GM23338 (cell line): ENCODE measurements around the gene ENTPD7. TPM values are rescaled to one million over a fixed set of nuclear protein-coding genes. Genes with fewer than 3 reads are reported as not detected.

ENCODE experiments used
- ATAC-seq: fragments of 200-7000 bp; cut with Tn5 transposase; 3 replicates; pipeline ENCODE4 v1.9.1; 2020
- DNase-seq: peaks from one replicate; pipeline ENCODE4 v3.0.0-alpha.2; 2015; ENCODE audit warnings: low spot score
- H2AFZ ChIP-seq: fragments of 200-600 bp; sonication (generic); 2 replicates; pipeline ENCODE4 v1.8.0; 2016; ENCODE audit warnings: antibody characterized with exemption, mild to moderate bottlenecking, moderate library complexity
- H3F3A ChIP-seq: fragments of 200-600 bp; sonication (generic); replicated peaks from 2 replicates; pipeline ENCODE4 v1.8.0; 2017; ENCODE audit warnings: antibody characterized with exemption, mixed run types, low read depth
- H3K27ac ChIP-seq: fragments of 200-600 bp; sonication (generic); 2 replicates; pipeline ENCODE4 v1.6.1; 2016; ENCODE audit warnings: low read depth
- H3K27me3 ChIP-seq: fragments of 200-600 bp; sonication (generic); 2 replicates; pipeline ENCODE4 v1.8.0; 2016; ENCODE audit warnings: mild to moderate bottlenecking, mixed run types, moderate library complexity; ENCODE audit not compliant: insufficient read depth
- H3K36me3 ChIP-seq: fragments of 200-600 bp; sonication (generic); 2 replicates; pipeline ENCODE4 v1.8.0; 2016; ENCODE audit warnings: mild to moderate bottlenecking; ENCODE audit not compliant: insufficient read depth
- H3K4me1 ChIP-seq: fragments of 200-600 bp; sonication (generic); 2 replicates; pipeline ENCODE4 v1.8.0; 2016; ENCODE audit warnings: mild to moderate bottlenecking, moderate library complexity; ENCODE audit not compliant: insufficient read depth
- H3K4me2 ChIP-seq: fragments of 200-600 bp; sonication (generic); 2 replicates; pipeline ENCODE4 v1.7.1; 2017; ENCODE audit warnings: mixed run types
- H3K4me3 ChIP-seq: fragments of 200-600 bp; sonication (generic); 2 replicates; pipeline ENCODE4 v1.6.1; 2016; ENCODE audit warnings: mixed run types
- H3K79me2 ChIP-seq: fragments of 200-600 bp; sonication (generic); replicated peaks from 2 replicates; pipeline ENCODE4 v1.8.0; 2017; ENCODE audit warnings: mild to moderate bottlenecking; ENCODE audit not compliant: insufficient read depth
- H3K9me2 ChIP-seq: fragments of 200-600 bp; sonication (generic); 2 replicates; pipeline ENCODE4 v1.8.0; 2017; ENCODE audit not compliant: insufficient read depth
- H4K20me1 ChIP-seq: fragments of 200-600 bp; sonication (generic); replicated peaks from 2 replicates; pipeline ENCODE4 v1.8.0; 2017; ENCODE audit warnings: mild to moderate bottlenecking; ENCODE audit not compliant: insufficient read depth
- H3K27ac Mint-ChIP-seq: 2 replicates; pipeline ENCODE4 v1.8.0; 2020; ENCODE audit warnings: inconsistent platforms, mild to moderate bottlenecking, moderate library complexity, mixed read lengths
- H3K27me3 Mint-ChIP-seq: 3 replicates; pipeline ENCODE4 v1.8.0; 2022; ENCODE audit warnings: low read depth, mild to moderate bottlenecking, moderate library complexity, mixed read lengths, inconsistent platforms; ENCODE audit not compliant: insufficient read depth, poor library complexity
- H3K36me3 Mint-ChIP-seq: 3 replicates; pipeline ENCODE4 v1.8.0; 2021; ENCODE audit warnings: low read depth, mild to moderate bottlenecking, inconsistent platforms, moderate library complexity, mixed read lengths
- H3K4me1 Mint-ChIP-seq: 3 replicates; pipeline ENCODE4 v1.8.0; 2020; ENCODE audit warnings: mild to moderate bottlenecking, inconsistent platforms, mixed read lengths
- H3K4me3 Mint-ChIP-seq: 3 replicates; pipeline ENCODE4 v1.8.0; 2021; ENCODE audit warnings: moderate library complexity, mild to moderate bottlenecking, inconsistent platforms, mixed read lengths
- H3K9me3 Mint-ChIP-seq: 3 replicates; pipeline ENCODE4 v1.8.0; 2020; ENCODE audit warnings: moderate library complexity, mild to moderate bottlenecking, inconsistent platforms, mixed read lengths
- CREB1 ChIP-seq: fragments of 250-450 bp; sonication (Bioruptor Pico); IDR thresholded peaks from 2 replicates; pipeline ENCODE4 v1.5.0; 2020; ENCODE audit warnings: low read depth, mild to moderate bottlenecking, moderate library complexity
- EZH2 ChIP-seq: fragments of 200-600 bp; sonication (generic); IDR thresholded peaks from one replicate; pipeline ENCODE4 v1.8.0; 2017; ENCODE audit warnings: antibody characterized with exemption, mild to moderate bottlenecking, low read depth; ENCODE audit not compliant: unreplicated experiment
- EZH2phosphoT487 ChIP-seq: fragments of 200-600 bp; sonication (generic); IDR thresholded peaks from one replicate; pipeline ENCODE4 v1.8.1; 2018; ENCODE audit warnings: antibody characterized with exemption; ENCODE audit not compliant: unreplicated experiment
- JUNB ChIP-seq: IDR thresholded peaks from one replicate; pipeline ENCODE4 v1.6.1; 2016; ENCODE audit warnings: antibody characterized with exemption; ENCODE audit not compliant: unreplicated experiment
- NANOG ChIP-seq: IDR thresholded peaks from 2 replicates; pipeline ENCODE4 v1.6.1; 2016; ENCODE audit warnings: antibody characterized with exemption, borderline replicate concordance
- POLR2AphosphoS5 ChIP-seq: IDR thresholded peaks from 2 replicates; pipeline ENCODE4 v1.6.1; 2016; ENCODE audit warnings: antibody characterized with exemption, low read depth
- ZNF114 ChIP-seq: fragments of 250-450 bp; sonication (Bioruptor Pico); IDR thresholded peaks from 2 replicates; pipeline ENCODE4 v1.5.0; 2020; ENCODE audit warnings: mild to moderate bottlenecking, moderate library complexity
- ZNF331 ChIP-seq: fragments of 250-450 bp; sonication (Bioruptor Pico); IDR thresholded peaks from 2 replicates; pipeline ENCODE4 v1.5.0; 2020; ENCODE audit warnings: low read depth, mild to moderate bottlenecking, moderate library complexity
- polyA plus RNA-seq: library from polyadenylated mRNA; unstranded; fragments of >200 nt; fragmentation: Nextera tagmentation; extraction: Ambion mirVana; gene quantifications from 2 replicates; pipeline ENCODE4 v1.2.1, GENCODE V29; 2016
- total RNA-seq: library from RNA; depleted of rRNA; stranded (reverse); fragments of >200 nt; shearing (Covaris generic); gene quantifications from 2 replicates; pipeline ENCODE4 v1.2.3, GENCODE V29; 2014
- TF ChIP-seq, protein P1 (sequence below): fragments of 250-450 bp; sonication (Bioruptor Pico); IDR thresholded peaks from 2 replicates; pipeline ENCODE4 v1.5.0; 2020; ENCODE audit warnings: mild to moderate bottlenecking, moderate library complexity
- TF ChIP-seq, protein P2 (sequence below): IDR thresholded peaks from 2 replicates; pipeline ENCODE4 v1.6.1; 2016; ENCODE audit warnings: antibody characterized with exemption
- TF ChIP-seq, protein P3 (sequence below): IDR thresholded peaks from one replicate; pipeline ENCODE4 v1.6.1; 2018; ENCODE audit warnings: antibody characterized with exemption; ENCODE audit not compliant: unreplicated experiment
- TF ChIP-seq, protein P4 (sequence below), 2 experiments: fragments of 200-600 bp in 1 of 2; sonication (generic) in 1 of 2; conservative IDR thresholded peaks; 2 replicates each; pipeline versions ENCODE4 v1.5.1 to v1.6.1; 2016 to 2017; ENCODE audit warnings: antibody characterized with exemption in 2 of 2, low read depth in 2 of 2, mild to moderate bottlenecking in 2 of 2, moderate library complexity in 1 of 2

ENTPD7 gene
- total and polyA plus RNA-seq, 2 experiments from 2014 or later, result 1.7 to 12.6 TPM

GRCh38 chr10:99660662-99661376 lies 1.5 kb downstream of the ENTPD7 start (continued):
- TF ChIP-seq CREB1 (CRISPR knock-in tag), result no peak
- TF ChIP-seq POLR2AphosphoS5, result no peak
- TF ChIP-seq EZH2, result no peak
- no peak for TF ChIP-seq JUNB
- no peak for TF ChIP-seq ZNF331 (CRISPR knock-in tag)
- TF ChIP-seq NANOG, result no peak

GRCh38 chr10:99661377-99661763 lies 2.1 kb downstream of the ENTPD7 start:
- Mint-ChIP-seq H3K4me3 (no peak overlapping the region), H3K9me3 (no peaks in the 10 kb centered on the region), H3K36me3 (0 out of 3 replicates have a peak, but pooled peaks cover 3% of the 10 kb centered on the region), H3K27ac (no peak overlapping the region), H3K4me1 (peaks cover 13% of the 10 kb centered on the region), H3K27me3 (peaks cover 11% of the 10 kb centered on the region)
- Histone ChIP-seq H3K9me2 (no peaks in the 10 kb centered on the region), H3K27ac (no peak overlapping the region), H3K4me2 (no peak overlapping the region), H3K36me3 (no peaks in the 10 kb centered on the region), H4K20me1 (no peaks in the 10 kb centered on the region), H2AFZ (no peak overlapping the region), H3K27me3 (peaks cover 14% of the 10 kb centered on the region), H3F3A (no peaks in the 10 kb centered on the region), H3K4me3 (no peak overlapping the region), H3K79me2 (no peaks in the 10 kb centered on the region), H3K4me1 (peaks cover 3% of the 10 kb centered on the region; the same call in 1 of the 2 replicates)
- no peak for ATAC-seq
- DNase-seq, result no peak
- TF ChIP-seq ZNF331 (CRISPR knock-in tag), result no peak
- no peak for TF ChIP-seq EZH2
- no peak for TF ChIP-seq EZH2phosphoT487
- TF ChIP-seq, protein P1, sequence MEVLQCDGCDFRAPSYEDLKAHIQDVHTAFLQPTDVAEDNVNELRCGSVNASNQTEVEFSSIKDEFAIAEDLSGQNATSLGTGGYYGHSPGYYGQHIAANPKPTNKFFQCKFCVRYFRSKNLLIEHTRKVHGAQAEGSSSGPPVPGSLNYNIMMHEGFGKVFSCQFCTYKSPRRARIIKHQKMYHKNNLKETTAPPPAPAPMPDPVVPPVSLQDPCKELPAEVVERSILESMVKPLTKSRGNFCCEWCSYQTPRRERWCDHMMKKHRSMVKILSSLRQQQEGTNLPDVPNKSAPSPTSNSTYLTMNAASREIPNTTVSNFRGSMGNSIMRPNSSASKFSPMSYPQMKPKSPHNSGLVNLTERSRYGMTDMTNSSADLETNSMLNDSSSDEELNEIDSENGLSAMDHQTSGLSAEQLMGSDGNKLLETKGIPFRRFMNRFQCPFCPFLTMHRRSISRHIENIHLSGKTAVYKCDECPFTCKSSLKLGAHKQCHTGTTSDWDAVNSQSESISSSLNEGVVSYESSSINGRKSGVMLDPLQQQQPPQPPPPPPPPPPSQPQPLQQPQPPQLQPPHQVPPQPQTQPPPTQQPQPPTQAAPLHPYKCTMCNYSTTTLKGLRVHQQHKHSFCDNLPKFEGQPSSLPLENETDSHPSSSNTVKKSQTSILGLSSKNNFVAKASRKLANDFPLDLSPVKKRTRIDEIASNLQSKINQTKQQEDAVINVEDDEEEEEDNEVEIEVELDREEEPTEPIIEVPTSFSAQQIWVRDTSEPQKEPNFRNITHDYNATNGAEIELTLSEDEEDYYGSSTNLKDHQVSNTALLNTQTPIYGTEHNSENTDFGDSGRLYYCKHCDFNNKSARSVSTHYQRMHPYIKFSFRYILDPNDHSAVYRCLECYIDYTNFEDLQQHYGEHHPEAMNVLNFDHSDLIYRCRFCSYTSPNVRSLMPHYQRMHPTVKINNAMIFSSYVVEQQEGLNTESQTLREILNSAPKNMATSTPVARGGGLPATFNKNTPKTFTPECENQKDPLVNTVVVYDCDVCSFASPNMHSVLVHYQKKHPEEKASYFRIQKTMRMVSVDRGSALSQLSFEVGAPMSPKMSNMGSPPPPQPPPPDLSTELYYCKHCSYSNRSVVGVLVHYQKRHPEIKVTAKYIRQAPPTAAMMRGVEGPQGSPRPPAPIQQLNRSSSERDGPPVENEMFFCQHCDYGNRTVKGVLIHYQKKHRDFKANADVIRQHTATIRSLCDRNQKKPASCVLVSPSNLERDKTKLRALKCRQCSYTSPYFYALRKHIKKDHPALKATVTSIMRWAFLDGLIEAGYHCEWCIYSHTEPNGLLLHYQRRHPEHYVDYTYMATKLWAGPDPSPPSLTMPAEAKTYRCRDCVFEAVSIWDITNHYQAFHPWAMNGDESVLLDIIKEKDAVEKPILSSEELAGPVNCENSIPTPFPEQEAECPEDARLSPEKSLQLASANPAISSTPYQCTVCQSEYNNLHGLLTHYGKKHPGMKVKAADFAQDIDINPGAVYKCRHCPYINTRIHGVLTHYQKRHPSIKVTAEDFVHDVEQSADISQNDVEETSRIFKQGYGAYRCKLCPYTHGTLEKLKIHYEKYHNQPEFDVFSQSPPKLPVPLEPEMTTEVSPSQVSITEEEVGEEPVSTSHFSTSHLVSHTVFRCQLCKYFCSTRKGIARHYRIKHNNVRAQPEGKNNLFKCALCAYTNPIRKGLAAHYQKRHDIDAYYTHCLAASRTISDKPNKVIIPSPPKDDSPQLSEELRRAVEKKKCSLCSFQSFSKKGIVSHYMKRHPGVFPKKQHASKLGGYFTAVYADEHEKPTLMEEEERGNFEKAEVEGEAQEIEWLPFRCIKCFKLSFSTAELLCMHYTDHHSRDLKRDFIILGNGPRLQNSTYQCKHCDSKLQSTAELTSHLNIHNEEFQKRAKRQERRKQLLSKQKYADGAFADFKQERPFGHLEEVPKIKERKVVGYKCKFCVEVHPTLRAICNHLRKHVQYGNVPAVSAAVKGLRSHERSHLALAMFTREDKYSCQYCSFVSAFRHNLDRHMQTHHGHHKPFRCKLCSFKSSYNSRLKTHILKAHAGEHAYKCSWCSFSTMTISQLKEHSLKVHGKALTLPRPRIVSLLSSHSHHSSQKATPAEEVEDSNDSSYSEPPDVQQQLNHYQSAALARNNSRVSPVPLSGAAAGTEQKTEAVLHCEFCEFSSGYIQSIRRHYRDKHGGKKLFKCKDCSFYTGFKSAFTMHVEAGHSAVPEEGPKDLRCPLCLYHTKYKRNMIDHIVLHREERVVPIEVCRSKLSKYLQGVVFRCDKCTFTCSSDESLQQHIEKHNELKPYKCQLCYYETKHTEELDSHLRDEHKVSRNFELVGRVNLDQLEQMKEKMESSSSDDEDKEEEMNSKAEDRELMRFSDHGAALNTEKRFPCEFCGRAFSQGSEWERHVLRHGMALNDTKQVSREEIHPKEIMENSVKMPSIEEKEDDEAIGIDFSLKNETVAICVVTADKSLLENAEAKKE (CRISPR knock-in tag), result no peak
- TF ChIP-seq CREB1 (CRISPR knock-in tag), result no peak
- TF ChIP-seq NANOG, result no peak
- TF ChIP-seq, protein P2, sequence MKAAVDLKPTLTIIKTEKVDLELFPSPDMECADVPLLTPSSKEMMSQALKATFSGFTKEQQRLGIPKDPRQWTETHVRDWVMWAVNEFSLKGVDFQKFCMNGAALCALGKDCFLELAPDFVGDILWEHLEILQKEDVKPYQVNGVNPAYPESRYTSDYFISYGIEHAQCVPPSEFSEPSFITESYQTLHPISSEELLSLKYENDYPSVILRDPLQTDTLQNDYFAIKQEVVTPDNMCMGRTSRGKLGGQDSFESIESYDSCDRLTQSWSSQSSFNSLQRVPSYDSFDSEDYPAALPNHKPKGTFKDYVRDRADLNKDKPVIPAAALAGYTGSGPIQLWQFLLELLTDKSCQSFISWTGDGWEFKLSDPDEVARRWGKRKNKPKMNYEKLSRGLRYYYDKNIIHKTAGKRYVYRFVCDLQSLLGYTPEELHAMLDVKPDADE, result no peak
- no peak for TF ChIP-seq ZNF114 (CRISPR knock-in tag)
- TF ChIP-seq, protein P3, sequence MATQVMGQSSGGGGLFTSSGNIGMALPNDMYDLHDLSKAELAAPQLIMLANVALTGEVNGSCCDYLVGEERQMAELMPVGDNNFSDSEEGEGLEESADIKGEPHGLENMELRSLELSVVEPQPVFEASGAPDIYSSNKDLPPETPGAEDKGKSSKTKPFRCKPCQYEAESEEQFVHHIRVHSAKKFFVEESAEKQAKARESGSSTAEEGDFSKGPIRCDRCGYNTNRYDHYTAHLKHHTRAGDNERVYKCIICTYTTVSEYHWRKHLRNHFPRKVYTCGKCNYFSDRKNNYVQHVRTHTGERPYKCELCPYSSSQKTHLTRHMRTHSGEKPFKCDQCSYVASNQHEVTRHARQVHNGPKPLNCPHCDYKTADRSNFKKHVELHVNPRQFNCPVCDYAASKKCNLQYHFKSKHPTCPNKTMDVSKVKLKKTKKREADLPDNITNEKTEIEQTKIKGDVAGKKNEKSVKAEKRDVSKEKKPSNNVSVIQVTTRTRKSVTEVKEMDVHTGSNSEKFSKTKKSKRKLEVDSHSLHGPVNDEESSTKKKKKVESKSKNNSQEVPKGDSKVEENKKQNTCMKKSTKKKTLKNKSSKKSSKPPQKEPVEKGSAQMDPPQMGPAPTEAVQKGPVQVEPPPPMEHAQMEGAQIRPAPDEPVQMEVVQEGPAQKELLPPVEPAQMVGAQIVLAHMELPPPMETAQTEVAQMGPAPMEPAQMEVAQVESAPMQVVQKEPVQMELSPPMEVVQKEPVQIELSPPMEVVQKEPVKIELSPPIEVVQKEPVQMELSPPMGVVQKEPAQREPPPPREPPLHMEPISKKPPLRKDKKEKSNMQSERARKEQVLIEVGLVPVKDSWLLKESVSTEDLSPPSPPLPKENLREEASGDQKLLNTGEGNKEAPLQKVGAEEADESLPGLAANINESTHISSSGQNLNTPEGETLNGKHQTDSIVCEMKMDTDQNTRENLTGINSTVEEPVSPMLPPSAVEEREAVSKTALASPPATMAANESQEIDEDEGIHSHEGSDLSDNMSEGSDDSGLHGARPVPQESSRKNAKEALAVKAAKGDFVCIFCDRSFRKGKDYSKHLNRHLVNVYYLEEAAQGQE, result no peak
- TF ChIP-seq JUNB, result no peak
- TF ChIP-seq, protein P4, sequence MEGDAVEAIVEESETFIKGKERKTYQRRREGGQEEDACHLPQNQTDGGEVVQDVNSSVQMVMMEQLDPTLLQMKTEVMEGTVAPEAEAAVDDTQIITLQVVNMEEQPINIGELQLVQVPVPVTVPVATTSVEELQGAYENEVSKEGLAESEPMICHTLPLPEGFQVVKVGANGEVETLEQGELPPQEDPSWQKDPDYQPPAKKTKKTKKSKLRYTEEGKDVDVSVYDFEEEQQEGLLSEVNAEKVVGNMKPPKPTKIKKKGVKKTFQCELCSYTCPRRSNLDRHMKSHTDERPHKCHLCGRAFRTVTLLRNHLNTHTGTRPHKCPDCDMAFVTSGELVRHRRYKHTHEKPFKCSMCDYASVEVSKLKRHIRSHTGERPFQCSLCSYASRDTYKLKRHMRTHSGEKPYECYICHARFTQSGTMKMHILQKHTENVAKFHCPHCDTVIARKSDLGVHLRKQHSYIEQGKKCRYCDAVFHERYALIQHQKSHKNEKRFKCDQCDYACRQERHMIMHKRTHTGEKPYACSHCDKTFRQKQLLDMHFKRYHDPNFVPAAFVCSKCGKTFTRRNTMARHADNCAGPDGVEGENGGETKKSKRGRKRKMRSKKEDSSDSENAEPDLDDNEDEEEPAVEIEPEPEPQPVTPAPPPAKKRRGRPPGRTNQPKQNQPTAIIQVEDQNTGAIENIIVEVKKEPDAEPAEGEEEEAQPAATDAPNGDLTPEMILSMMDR (conservative IDR thresholded peaks at IDR 0.05; ENCODE audit: low read depth in 2 of 2), result no peak
